SK-N-SH (cell line): ENCODE measurements around the gene PRAME.

Experiments used
- CTCF ChIP-seq: fragments of 200-600 bp; sonication (generic); IDR thresholded peaks from 2 replicates; pipeline ENCODE4 v1.6.1; 2017; ENCODE audit warnings: antibody characterized with exemption, mild to moderate bottlenecking, moderate library complexity
- ELF1 ChIP-seq: IDR thresholded peaks from 2 replicates; pipeline ENCODE4 v1.4.0; 2012
- IRF3 ChIP-seq: fragments of 150-350 bp; IDR thresholded peaks from 2 replicates; pipeline ENCODE4 v1.6.1; 2016; ENCODE audit warnings: mild to moderate bottlenecking, low read depth, low read length
- JUND ChIP-seq: IDR thresholded peaks from 2 replicates; pipeline ENCODE4 v1.4.0; 2012
- MAX ChIP-seq: IDR thresholded peaks from 2 replicates; pipeline ENCODE4 v1.4.0; 2012; ENCODE audit warnings: low read depth
- RCOR1 ChIP-seq: fragments of 150-350 bp; IDR thresholded peaks from 2 replicates; pipeline ENCODE4 v1.6.1; 2017; ENCODE audit warnings: antibody characterized with exemption, low read length
- RFX5 ChIP-seq: IDR thresholded peaks from 2 replicates; pipeline ENCODE4 v1.6.1; 2012; ENCODE audit warnings: mild to moderate bottlenecking, improper control_type of control experiment, low read length
- TAF1 ChIP-seq: IDR thresholded peaks from 2 replicates; pipeline ENCODE4 v1.6.1; 2012; ENCODE audit warnings: low read depth, mild to moderate bottlenecking, low read length, moderate library complexity, borderline replicate concordance

- TF ChIP-seq TAF1 (no peak), ELF1 (no peak), CTCF (no peak), RFX5 (no peak), MAX (no peak), RCOR1 (no peak), IRF3 (no peak), JUND (no peak)
Measured at GRCh38 chr22:22587577-22588188, 28.6 kb upstream of the PRAME start.
